AG09309 (cell line): ENCODE measurements around the gene GRM2.
A peak's percentile ranks its signal among the peaks of the same experiment; 100 is the strongest.

ENCODE experiments used
- DNase-seq: peaks from one replicate; pipeline ENCODE4 v3.0.0-alpha.2; 2010; ENCODE audit warnings: low read depth
- H3K4me3 ChIP-seq: 2 replicates; pipeline ENCODE4 v1.5.1; 2011; ENCODE audit warnings: mild to moderate bottlenecking, low read depth, low read length, moderate library complexity; ENCODE audit not compliant: control insufficient read depth
- TF ChIP-seq, protein P1 (sequence below): IDR thresholded peaks from 2 replicates; pipeline ENCODE4 v1.5.1; 2011; ENCODE audit warnings: mild to moderate bottlenecking, low read depth, low read length, inconsistent platforms; ENCODE audit not compliant: insufficient read depth, control insufficient read depth; ENCODE audit errors: missing control alignments

GRM2 gene

DNA sequence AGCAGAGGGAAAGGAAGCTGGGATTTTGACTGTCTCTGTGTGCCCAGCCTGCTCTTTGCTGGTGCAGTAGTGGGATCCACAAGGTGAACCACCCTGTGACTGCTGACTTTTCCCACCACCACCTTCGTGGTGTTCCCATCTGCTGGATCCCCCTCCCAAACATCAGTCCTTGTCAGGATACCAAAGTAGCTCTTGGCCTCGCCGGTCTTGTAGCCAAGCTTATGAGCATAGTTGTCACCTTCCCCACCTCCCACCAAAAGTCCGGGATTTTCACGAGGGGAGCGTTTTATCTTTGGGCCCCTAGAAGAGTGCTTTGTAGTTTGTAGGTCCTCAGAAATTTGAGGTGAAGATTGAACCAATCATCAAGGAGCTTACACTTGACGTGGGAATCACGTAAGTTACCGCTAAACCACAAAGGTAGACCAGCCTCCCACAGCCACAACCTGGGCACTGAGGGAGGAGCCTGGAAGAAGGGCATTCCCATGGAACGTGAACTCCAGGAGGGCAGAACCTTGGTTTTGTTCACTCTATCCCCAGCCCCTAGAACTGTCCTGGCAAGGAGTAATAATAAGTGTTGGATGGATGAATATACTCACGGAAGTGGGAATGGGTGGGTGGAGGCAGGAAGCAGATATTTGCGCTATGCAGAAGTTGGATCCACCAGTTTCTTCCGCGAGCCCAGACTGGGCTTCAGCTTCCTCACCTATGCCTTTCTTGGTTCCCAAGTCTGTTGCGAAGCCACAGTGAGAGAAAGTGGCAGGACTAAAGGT lies 36.6 kb upstream of the GRM2 start:
- TF ChIP-seq, protein P1, sequence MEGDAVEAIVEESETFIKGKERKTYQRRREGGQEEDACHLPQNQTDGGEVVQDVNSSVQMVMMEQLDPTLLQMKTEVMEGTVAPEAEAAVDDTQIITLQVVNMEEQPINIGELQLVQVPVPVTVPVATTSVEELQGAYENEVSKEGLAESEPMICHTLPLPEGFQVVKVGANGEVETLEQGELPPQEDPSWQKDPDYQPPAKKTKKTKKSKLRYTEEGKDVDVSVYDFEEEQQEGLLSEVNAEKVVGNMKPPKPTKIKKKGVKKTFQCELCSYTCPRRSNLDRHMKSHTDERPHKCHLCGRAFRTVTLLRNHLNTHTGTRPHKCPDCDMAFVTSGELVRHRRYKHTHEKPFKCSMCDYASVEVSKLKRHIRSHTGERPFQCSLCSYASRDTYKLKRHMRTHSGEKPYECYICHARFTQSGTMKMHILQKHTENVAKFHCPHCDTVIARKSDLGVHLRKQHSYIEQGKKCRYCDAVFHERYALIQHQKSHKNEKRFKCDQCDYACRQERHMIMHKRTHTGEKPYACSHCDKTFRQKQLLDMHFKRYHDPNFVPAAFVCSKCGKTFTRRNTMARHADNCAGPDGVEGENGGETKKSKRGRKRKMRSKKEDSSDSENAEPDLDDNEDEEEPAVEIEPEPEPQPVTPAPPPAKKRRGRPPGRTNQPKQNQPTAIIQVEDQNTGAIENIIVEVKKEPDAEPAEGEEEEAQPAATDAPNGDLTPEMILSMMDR, result no peak
- no peak for DNase-seq
- H3K4me3 ChIP-seq, result peak overlapping the region; percentile 87

DNA sequence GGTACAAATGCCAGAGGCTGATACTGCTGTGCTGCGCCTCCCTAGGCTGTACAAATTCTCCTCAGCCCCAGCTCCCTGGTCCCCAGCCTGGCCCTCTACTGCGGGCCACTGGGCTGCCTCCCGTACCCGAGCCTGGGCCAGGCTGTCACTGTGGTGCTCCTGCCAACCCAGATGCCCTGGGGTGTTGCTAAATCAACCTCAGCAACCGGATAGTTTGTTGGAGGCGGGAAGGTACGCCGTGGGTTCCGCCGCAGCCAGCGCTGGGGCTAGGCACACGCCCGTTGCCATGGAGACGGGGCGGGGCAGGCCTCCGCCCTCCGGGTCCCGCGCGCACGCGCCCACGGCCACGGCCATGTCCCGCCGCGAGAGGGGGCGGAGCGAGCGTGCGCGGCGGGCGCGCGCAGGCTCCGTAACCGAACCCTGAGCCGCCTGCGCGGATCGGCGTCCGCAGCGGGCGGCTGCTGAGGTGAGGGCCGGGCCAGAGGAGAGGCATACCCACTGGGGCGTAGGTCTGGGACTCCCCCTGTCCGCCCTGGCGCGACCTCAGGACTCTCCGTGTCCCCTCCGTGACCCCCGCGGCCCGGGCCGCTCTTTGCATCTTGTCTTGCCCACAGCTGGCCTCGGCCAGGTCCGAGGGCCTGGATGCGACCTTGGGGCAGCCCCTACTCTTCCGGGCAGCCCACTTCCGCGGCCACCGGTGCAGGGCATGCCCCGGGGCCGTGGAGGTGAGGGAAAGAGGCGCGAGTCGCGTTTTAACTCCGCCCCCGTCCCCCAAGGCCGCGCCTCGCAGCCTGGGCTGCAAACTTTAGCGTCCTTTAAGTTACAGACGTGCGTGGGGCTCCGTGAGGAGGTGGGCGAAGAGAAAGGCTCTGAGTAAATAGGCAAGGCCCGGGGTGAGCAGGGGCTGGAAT lies 35.8 kb upstream of the GRM2 start, which contains the start of gene TEX264:
Gene TEX264, plus strand, starts transcription at position 430 of the 911 bp plus-strand sequence. CDS start 3,053 bp downstream, outside the sequence.
- H3K4me3 ChIP-seq, result peak within 1 kb of the TSS; percentile 87
- TF ChIP-seq, protein P1, result no peak
- DNase-seq, result peak; percentile 25

DNA sequence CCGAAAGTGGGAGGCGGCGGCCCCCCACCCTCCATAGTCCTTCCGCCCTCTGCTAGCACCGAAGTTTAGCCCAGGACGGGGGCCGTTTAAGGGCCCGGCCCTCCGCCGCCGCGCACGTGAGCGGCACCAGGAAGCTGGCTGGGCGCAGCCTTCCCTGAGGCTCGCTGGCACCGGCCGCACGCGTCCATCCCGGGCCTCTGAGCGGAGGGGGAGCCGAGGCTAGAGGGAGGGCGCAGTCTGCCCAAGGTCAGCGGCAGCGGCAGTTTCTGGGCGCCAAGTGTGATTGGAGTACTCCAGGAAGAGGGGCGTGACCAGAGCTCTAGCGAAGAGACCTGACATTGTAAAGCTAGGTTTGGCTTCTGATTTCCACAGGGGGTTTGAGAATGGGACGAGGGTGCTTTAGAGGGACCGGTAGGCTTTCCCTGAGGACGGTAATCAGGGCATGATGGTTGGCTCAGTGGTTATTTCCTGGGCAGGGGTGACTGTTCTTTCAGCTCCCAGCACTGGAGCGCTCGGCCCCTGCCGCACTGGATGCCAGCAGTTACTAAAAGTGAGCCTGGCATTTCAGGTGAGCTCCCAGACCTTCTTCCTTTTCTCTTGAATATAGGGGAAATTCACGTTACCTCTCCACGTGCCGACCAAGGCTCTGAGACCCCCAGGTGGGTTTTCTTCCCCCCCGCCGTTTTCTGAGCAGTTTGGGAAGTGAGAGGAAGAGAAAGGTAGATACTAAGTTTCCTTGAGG lies 35.0 kb upstream of the GRM2 start:
- peak overlapping the region; percentile 87 for H3K4me3 ChIP-seq
- DNase-seq, result no peak
- TF ChIP-seq, protein P1, result no peak

DNA sequence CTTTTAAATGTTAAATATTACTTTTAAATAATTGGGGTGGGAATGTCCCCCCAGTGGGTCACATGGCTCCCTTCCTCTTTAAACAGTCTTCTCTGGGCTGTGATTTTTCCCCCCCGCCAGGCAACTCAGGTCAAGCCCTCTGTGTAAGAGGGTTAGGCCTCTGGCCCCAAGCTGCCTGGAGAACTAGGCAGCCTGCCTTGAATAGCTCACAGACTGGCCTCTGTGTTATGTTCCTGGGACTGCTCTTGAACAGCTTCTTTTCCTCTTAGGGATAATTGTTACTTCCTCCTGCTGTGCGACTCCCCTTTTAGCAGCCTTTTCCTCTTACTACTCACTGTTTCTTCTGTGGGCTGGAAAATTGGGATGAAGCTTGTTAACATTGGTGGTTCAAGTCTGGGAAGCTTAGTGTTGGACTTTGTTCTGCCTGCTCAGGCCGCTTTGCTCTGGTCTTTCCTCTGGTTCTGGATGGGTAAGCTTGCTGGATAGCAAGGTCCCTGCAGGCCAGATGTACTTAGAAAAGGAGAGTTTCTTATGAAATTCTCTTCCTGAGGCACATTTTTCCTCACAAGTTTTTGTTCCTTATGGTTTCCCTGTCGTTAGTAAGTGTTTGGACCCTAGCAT lies 33.6 kb upstream of the GRM2 start:
- H3K4me3 ChIP-seq, result no peak overlapping the region
- TF ChIP-seq, protein P1, result no peak
- no peak for DNase-seq

DNA sequence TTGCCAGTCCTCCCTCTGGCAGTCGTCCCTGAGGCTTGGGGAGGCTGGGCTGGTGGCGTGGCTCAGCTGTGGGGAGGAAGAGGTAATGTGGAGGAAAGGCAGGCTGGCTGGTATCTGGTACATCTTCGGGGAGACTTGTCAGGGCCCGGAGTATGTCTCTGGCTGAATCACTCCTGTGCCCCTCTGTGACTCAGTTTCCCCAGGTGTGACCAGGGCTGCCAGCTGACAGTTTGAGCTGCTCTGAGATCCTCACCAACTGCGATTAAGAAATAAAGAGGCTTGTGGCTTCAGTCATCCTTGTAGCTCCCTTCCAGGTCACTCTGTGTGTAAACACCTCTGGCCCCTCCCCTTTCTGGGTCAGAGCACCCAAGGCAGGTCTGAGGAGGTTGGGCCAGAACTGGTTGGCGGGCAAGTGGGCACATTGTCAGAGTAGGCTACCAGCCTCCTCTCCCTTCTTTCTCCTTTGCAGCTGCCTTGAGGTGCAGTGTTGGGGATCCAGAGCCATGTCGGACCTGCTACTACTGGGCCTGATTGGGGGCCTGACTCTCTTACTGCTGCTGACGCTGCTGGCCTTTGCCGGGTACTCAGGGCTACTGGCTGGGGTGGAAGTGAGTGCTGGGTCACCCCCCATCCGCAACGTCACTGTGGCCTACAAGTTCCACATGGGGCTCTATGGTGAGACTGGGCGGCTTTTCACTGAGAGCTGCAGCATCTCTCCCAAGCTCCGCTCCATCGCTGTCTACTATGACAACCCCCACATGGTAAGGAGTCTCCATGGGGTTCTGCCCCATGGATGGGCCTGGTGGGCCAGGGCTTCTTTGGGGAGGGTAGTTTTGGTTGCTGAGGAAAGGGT lies 32.8 kb upstream of the GRM2 start:
- no peak overlapping the region for H3K4me3 ChIP-seq
- TF ChIP-seq, protein P1, result no peak
- no peak for DNase-seq

DNA sequence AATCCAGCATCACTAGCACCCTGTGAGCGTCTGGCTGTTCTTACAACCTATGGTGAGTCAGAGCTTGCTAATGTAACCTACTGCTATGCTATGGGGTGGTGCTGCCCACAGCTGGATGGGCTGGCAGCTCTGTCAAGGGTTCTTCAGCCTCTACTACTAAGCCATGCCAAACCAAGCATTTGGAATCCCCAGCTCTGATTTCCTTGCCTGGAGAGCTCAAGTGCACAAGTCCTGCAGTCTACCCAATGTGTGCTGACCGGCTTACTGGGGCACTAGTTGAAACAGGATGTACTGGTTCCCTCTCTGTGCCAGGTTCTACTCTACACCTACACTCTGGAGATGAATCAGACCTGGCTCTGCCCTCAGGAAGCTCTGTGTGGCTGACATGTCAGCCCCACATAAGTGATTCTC lies 31.7 kb upstream of the GRM2 start:
- TF ChIP-seq, protein P1, result no peak
- DNase-seq, result peak; percentile 25
- no peak overlapping the region for H3K4me3 ChIP-seq
